ENCODE data around the gene NAB1. TPM values are rescaled to one million over a fixed set of nuclear protein-coding genes. Genes with fewer than 3 reads are reported as not detected.

The NAB1 gene
- total and polyA plus RNA-seq, 12 donors: 13.0 to 43.7 (median 26.7) TPM

DNA sequence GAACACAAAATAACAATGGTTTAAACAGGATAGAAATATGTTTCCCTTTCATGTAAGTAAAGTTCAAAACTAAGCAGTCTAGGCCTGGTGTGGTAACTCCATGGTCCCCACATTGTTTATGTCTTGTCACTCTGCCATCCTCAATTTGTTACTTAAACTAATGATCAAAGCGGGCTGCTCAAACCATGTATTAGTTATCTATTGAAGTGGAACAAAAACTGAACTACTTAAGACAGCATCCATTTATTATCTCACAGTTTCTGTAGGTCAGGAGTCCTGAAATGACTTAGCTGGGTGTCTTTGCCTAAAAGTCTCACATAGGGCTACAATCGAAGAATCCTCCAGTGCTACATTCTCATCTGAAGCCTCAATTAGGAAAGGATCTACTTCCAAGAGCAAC lies 91.6 kb downstream of the NAB1 start:
- no peaks in the 10 kb centered on the region for H3K9me3 ChIP-seq (replicated peaks in 1 of 3)
- no peaks in the 10 kb centered on the region for H3K36me3 ChIP-seq (replicated peaks in 1 of 2)
- no peak overlapping the region for H3K4me3 ChIP-seq
- no peaks in the 10 kb centered on the region for H3K27me3 ChIP-seq
- TF ChIP-seq CTCF (IDR thresholded peaks at IDR 0.05): no peak
- TF ChIP-seq POLR2A (IDR thresholded peaks at IDR 0.05): no peak
- no peaks in the 10 kb centered on the region for H3K4me1 ChIP-seq (replicated peaks in 1 of 2)
- WGBS, 4 donors: 90 to 96% (median 95%) methylated on average over 2 of the region's 2 CpGs
- no peak for DNase-seq
- no peak overlapping the region for H3K27ac ChIP-seq
- intact Hi-C loops (cut with DNase I): no loop called here

Other genes with a start within 250 kb of the NAB1 start
- gene MFSD6, start 240.7 kb upstream of the NAB1 start, total RNA-seq: 100 to 1,000 TPM in 6 of 9 donors, 10 to 100 TPM in 2, 1 to 10 TPM in 1; 9.3 to 253 (median 132) TPM
- 10 to 100 TPM; 23.2 to 50.7 (median 29.0) TPM for gene MFSD6, start 240.7 kb upstream of the NAB1 start, polyA plus RNA-seq
- gene NEMP2, start 114.4 kb upstream of the NAB1 start, total RNA-seq: 1 to 10 TPM; 2.5 to 8.4 (median 5.2) TPM
- gene NEMP2, start 114.4 kb upstream of the NAB1 start, polyA plus RNA-seq: 1 to 10 TPM in 1 of 3 donors, under 1 TPM in 2; 0.61 to 2.7 (median 0.72) TPM
- 100 to 1,000 TPM; 103 to 527 (median 278) TPM for gene GLS, start 231.7 kb downstream of the NAB1 start, total RNA-seq
- 10 to 100 TPM; 55.3 to 92.2 (median 80.6) TPM for gene GLS, start 231.7 kb downstream of the NAB1 start, polyA plus RNA-seq